HAP-1 (cell line): ENCODE results near the gene NUDT7.

Experiments used
- DNase-seq, 2 experiments: peaks; one replicate each; pipeline ENCODE4 v3.0.0-alpha.2; 2016 to 2020; ENCODE audit warnings: low spot score in 2 of 2
- H3K27me3 ChIP-seq: fragments of 250-450 bp; sonication (Bioruptor Pico); 2 replicates; pipeline ENCODE4 v1.5.1; 2020; ENCODE audit warnings: low read depth, mild to moderate bottlenecking, moderate library complexity
- H3K36me3 ChIP-seq: fragments of 250-450 bp; sonication (Bioruptor Pico); replicated peaks from 2 replicates; pipeline ENCODE4 v1.5.1; 2020; ENCODE audit warnings: mild to moderate bottlenecking
- H3K4me1 ChIP-seq: fragments of 250-450 bp; sonication (Bioruptor Pico); 2 replicates; pipeline ENCODE4 v1.5.1; 2020; ENCODE audit warnings: mild to moderate bottlenecking
- H3K4me3 ChIP-seq: fragments of 250-450 bp; sonication (Bioruptor Pico); 2 replicates; pipeline ENCODE4 v1.5.1; 2020; ENCODE audit warnings: mild to moderate bottlenecking, moderate library complexity
- H3K9me3 ChIP-seq: fragments of 250-450 bp; sonication (Bioruptor Pico); 2 replicates; pipeline ENCODE4 v1.5.1; 2020; ENCODE audit warnings: mild to moderate bottlenecking, moderate library complexity
- in situ Hi-C: fragments of 300-500 bp; cut with MboI; formaldehyde crosslinking; loops from 3 replicates; pipeline ENCODE4 v1.14.3; 2020; ENCODE audit warnings: low sequenced_read_pairs, inconsistent platforms, mixed read lengths

Gene NUDT7

GRCh38 chr16:77790912-77791311 lies 68.6 kb downstream of the NUDT7 start:
- Histone ChIP-seq H3K36me3 (no peaks in the 10 kb centered on the region), H3K4me1 (no peaks in the 10 kb centered on the region), H3K9me3 (no peaks in the 10 kb centered on the region), H3K4me3 (no peak overlapping the region), H3K27me3 (peaks cover 31% of the 10 kb centered on the region)
- in situ Hi-C loops = no loop called here
- no peak for DNase-seq
